HT-29 (cell line): Measurements from ENCODE around the gene OCLN. TPM values are rescaled to one million over a fixed set of nuclear protein-coding genes. Genes with fewer than 3 reads are reported as not detected.

Experiments used
- small RNA-seq: library from RNA; depleted of rRNA; stranded (forward); fragments of <200 nt; gene quantifications from one replicate; pipeline ENCODE3, GENCODE V24; 2014
- total RNA-seq: library from RNA; depleted of rRNA; stranded (reverse); fragments of >200 nt; shearing (Covaris generic); gene quantifications from 2 replicates; pipeline ENCODE4 v1.2.3, GENCODE V29; 2014; rRNA removed

The OCLN gene
- total RNA-seq, 1 experiment from 2014 or later = 43.6 TPM

Small RNAs within 50 kb of the gene (small RNA-seq; reads per million reads assigned to genes)
- gene RN7SL616P (not detected), gene RNU6-724P (not detected), gene RPS27P14 (not detected)

Other genes with a start within 250 kb of the OCLN start
- gene CCDC125, start 160.0 kb upstream of the OCLN start, total RNA-seq = 3.4 and 3.7 TPM in 2 replicates
- 23.7 and 23.8 TPM in 2 replicates for gene AK6, start 123.3 kb upstream of the OCLN start, total RNA-seq
- 77.5 and 82.6 TPM in 2 replicates for gene TAF9, start 123.3 kb upstream of the OCLN start, total RNA-seq
- gene RAD17, start 123.0 kb upstream of the OCLN start, total RNA-seq = 7.2 and 14.9 TPM in 2 replicates
- 21.8 and 26.7 TPM in 2 replicates for gene MARVELD2, start 77.7 kb upstream of the OCLN start, total RNA-seq
- gene GTF2H2C, start 67.4 kb downstream of the OCLN start, total RNA-seq = 10.2 and 12.8 TPM in 2 replicates